ENCODE data around the gene NLRP6.
A peak's percentile ranks its signal among the peaks of the same experiment; 100 is the strongest.

The NLRP6 gene

DNA sequence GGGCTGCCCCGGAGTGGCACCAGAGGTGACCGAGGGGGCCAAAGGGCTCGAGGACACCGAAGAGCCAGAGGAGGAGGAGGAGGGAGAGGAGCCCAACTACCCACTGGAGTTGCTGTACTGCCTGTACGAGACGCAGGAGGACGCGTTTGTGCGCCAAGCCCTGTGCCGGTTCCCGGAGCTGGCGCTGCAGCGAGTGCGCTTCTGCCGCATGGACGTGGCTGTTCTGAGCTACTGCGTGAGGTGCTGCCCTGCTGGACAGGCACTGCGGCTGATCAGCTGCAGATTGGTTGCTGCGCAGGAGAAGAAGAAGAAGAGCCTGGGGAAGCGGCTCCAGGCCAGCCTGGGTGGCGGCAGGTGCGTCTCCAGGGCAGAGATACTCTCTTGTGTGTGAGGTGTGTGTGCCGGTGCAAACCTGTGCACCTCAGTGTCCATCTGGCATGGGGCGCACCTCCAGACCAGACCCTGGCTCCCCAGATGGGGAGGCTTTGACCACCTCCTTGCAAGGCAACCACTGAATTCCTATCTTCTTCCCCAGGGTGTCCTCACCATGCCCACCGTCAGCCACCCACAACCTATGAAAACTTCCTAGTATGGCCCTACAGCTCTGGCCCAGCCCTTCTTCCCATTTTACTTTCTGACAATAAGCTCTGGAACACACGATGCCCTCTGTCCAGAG, 3.4 kb downstream of the NLRP6 start:
- Histone ChIP-seq H3K36me3 (ENCODE audit: control insufficient read depth, insufficient read depth, low read length) (no peaks in the 10 kb centered on the region), H3K4me2 (ENCODE audit: low read length) (no peak overlapping the region), H3K79me1 (ENCODE audit: low read length) (no peaks in the 10 kb centered on the region), H2BK5ac (ENCODE audit: low read length) (no peak overlapping the region), H3K79me2 (ENCODE audit: control insufficient read depth, insufficient read depth, low read length) (no peaks in the 10 kb centered on the region), H2BK15ac (replicated peaks; ENCODE audit: low read depth) (no peak overlapping the region), H3K56ac (ENCODE audit: low read length) (no peak overlapping the region), H3K4me3 (ENCODE audit: low read length) (no peak overlapping the region), H2BK120ac (ENCODE audit: low read depth, low read length) (no peak overlapping the region), H3K27ac (ENCODE audit: low read depth, low read length) (no peak overlapping the region), H4K5ac (ENCODE audit: low read length) (no peak overlapping the region), H3K4ac (ENCODE audit: low read depth, low read length) (no peak overlapping the region), H4K8ac (ENCODE audit: low read depth, low read length) (no peak overlapping the region), H3K27me3 (ENCODE audit: insufficient read depth, low read length, poor library complexity) (no peaks in the 10 kb centered on the region), H2AK5ac (ENCODE audit: low read length) (no peak overlapping the region), H3K9ac (ENCODE audit: low read length) (no peak overlapping the region), H3K4me1 (ENCODE audit: control insufficient read depth, low read depth, low read length) (no peaks in the 10 kb centered on the region), H3K18ac (ENCODE audit: low read length) (no peak overlapping the region), H3K23ac (ENCODE audit: low read length) (no peak overlapping the region)
- no CpG with 5 or more reads among the region's 26 CpGs for WGBS (ENCODE audit: extremely low coverage, insufficient coverage, low lambda C conversion rate)
- no peak for DNase-seq

GRCh38 chr11:282171-282570, 4.0 kb downstream of the NLRP6 start:
- Histone ChIP-seq H3K9ac (ENCODE audit: low read length) (no peak overlapping the region), H2AK5ac (ENCODE audit: low read length) (no peak overlapping the region), H3K56ac (ENCODE audit: low read length) (no peak overlapping the region), H3K4ac (ENCODE audit: low read depth, low read length) (no peak overlapping the region), H2BK5ac (ENCODE audit: low read length) (no peak overlapping the region), H3K27me3 (ENCODE audit: insufficient read depth, low read length, poor library complexity) (no peaks in the 10 kb centered on the region), H4K8ac (ENCODE audit: low read depth, low read length) (no peak overlapping the region), H3K4me3 (ENCODE audit: low read length) (no peak overlapping the region), H2BK120ac (ENCODE audit: low read depth, low read length) (no peak overlapping the region), H3K18ac (ENCODE audit: low read length) (no peak overlapping the region), H3K27ac (ENCODE audit: low read depth, low read length) (no peak overlapping the region), H3K36me3 (ENCODE audit: control insufficient read depth, insufficient read depth, low read length) (no peaks in the 10 kb centered on the region), H4K5ac (ENCODE audit: low read length) (no peak overlapping the region), H3K4me2 (ENCODE audit: low read length) (no peak overlapping the region), H3K79me1 (ENCODE audit: low read length) (no peaks in the 10 kb centered on the region), H3K23ac (ENCODE audit: low read length) (no peak overlapping the region), H3K79me2 (ENCODE audit: control insufficient read depth, insufficient read depth, low read length) (no peaks in the 10 kb centered on the region), H3K4me1 (ENCODE audit: control insufficient read depth, low read depth, low read length) (no peaks in the 10 kb centered on the region), H2BK15ac (replicated peaks; ENCODE audit: low read depth) (no peak overlapping the region)
- no CpG with 5 or more reads among the region's 4 CpGs for WGBS (ENCODE audit: extremely low coverage, insufficient coverage, low lambda C conversion rate)
- DNase-seq: no peak

DNA sequence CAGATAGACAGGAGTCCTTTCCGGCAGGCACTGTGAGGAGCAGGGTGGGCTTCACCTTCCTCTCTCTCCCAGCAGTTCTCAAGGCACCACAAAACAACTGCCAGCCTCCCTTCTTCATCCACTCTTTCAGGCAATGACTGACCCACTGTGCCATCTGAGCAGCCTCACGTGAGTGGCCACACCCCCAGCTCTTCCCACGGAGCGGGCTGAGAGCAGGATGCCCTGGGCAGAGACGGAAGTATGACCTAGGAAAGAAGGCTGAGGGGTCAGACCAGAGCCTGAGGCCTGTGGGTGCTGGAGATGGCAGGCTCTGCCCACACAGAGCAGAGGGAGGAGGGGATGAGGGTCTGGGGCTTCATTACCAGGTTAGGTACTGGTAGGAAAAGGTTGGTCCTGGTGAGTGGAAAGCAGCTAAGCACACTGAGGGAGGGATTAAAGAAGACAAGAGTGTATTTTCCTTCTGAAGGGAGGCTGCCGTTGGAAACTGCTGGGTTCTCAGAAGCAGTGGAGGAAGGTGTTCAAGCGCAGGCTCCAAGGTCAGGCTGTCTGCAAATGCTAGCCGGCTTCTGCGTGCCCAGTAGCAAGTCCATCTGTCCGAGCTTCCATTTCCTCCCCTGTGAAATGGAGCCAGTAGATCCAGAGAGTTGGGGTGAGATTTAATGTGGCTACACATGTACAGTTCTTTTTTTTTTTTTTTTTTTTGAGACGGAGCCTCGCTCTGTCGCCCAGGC, 4.6 kb downstream of the NLRP6 start:
- DNase-seq: no peak
- Histone ChIP-seq H3K56ac (ENCODE audit: low read length) (peak overlapping the region; percentile 1), H4K8ac (ENCODE audit: low read depth, low read length) (no peak overlapping the region), H3K9ac (ENCODE audit: low read length) (no peak overlapping the region), H2BK5ac (ENCODE audit: low read length) (no peak overlapping the region), H3K18ac (ENCODE audit: low read length) (no peak overlapping the region), H3K27ac (ENCODE audit: low read depth, low read length) (no peak overlapping the region), H3K4me2 (ENCODE audit: low read length) (no peak overlapping the region), H3K36me3 (ENCODE audit: control insufficient read depth, insufficient read depth, low read length) (no peaks in the 10 kb centered on the region), H3K23ac (ENCODE audit: low read length) (no peak overlapping the region), H3K79me1 (ENCODE audit: low read length) (no peaks in the 10 kb centered on the region), H3K4me1 (ENCODE audit: control insufficient read depth, low read depth, low read length) (peaks cover under 1% of the 10 kb centered on the region), H2BK120ac (ENCODE audit: low read depth, low read length) (no peak overlapping the region), H4K5ac (ENCODE audit: low read length) (no peak overlapping the region), H3K79me2 (ENCODE audit: control insufficient read depth, insufficient read depth, low read length) (no peaks in the 10 kb centered on the region), H3K27me3 (ENCODE audit: insufficient read depth, low read length, poor library complexity) (no peaks in the 10 kb centered on the region), H2BK15ac (replicated peaks; ENCODE audit: low read depth) (no peak overlapping the region), H3K4ac (ENCODE audit: low read depth, low read length) (no peak overlapping the region), H2AK5ac (ENCODE audit: low read length) (no peak overlapping the region), H3K4me3 (ENCODE audit: low read length) (no peak overlapping the region)
- WGBS (ENCODE audit: extremely low coverage, insufficient coverage, low lambda C conversion rate): no CpG with 5 or more reads among the region's 13 CpGs

GRCh38 chr11:283405-284104, 5.3 kb downstream of the NLRP6 start:
- no CpG with 5 or more reads among the region's 23 CpGs for WGBS (ENCODE audit: extremely low coverage, insufficient coverage, low lambda C conversion rate)
- no peak overlapping the region for H3K27ac ChIP-seq (ENCODE audit: low read depth, low read length)
- no peak overlapping the region for H3K56ac ChIP-seq (ENCODE audit: low read length)
- no peak overlapping the region for H3K23ac ChIP-seq (ENCODE audit: low read length)
- no peak overlapping the region for H4K8ac ChIP-seq (ENCODE audit: low read depth, low read length)
- H2BK120ac ChIP-seq (ENCODE audit: low read depth, low read length): no peak overlapping the region
- DNase-seq: no peak
- H3K9ac ChIP-seq (ENCODE audit: low read length): no peak overlapping the region
- H2BK5ac ChIP-seq (ENCODE audit: low read length): no peak overlapping the region
- no peak overlapping the region for H3K18ac ChIP-seq (ENCODE audit: low read length)
- no peak overlapping the region for H3K4me3 ChIP-seq (ENCODE audit: low read length)
- no peak overlapping the region for H2BK15ac ChIP-seq (replicated peaks; ENCODE audit: low read depth)
- no peak overlapping the region for H4K5ac ChIP-seq (ENCODE audit: low read length)
- no peak overlapping the region for H2AK5ac ChIP-seq (ENCODE audit: low read length)
- H3K4ac ChIP-seq (ENCODE audit: low read depth, low read length): no peak overlapping the region
- no peaks in the 10 kb centered on the region for H3K27me3 ChIP-seq (ENCODE audit: insufficient read depth, low read length, poor library complexity)
- no peaks in the 10 kb centered on the region for H3K79me2 ChIP-seq (ENCODE audit: control insufficient read depth, insufficient read depth, low read length)
- H3K4me1 ChIP-seq (ENCODE audit: control insufficient read depth, low read depth, low read length): peaks cover 2% of the 10 kb centered on the region
- H3K79me1 ChIP-seq (ENCODE audit: low read length): no peaks in the 10 kb centered on the region
- H3K4me2 ChIP-seq (ENCODE audit: low read length): no peak overlapping the region
- no peaks in the 10 kb centered on the region for H3K36me3 ChIP-seq (ENCODE audit: control insufficient read depth, insufficient read depth, low read length)

DNA sequence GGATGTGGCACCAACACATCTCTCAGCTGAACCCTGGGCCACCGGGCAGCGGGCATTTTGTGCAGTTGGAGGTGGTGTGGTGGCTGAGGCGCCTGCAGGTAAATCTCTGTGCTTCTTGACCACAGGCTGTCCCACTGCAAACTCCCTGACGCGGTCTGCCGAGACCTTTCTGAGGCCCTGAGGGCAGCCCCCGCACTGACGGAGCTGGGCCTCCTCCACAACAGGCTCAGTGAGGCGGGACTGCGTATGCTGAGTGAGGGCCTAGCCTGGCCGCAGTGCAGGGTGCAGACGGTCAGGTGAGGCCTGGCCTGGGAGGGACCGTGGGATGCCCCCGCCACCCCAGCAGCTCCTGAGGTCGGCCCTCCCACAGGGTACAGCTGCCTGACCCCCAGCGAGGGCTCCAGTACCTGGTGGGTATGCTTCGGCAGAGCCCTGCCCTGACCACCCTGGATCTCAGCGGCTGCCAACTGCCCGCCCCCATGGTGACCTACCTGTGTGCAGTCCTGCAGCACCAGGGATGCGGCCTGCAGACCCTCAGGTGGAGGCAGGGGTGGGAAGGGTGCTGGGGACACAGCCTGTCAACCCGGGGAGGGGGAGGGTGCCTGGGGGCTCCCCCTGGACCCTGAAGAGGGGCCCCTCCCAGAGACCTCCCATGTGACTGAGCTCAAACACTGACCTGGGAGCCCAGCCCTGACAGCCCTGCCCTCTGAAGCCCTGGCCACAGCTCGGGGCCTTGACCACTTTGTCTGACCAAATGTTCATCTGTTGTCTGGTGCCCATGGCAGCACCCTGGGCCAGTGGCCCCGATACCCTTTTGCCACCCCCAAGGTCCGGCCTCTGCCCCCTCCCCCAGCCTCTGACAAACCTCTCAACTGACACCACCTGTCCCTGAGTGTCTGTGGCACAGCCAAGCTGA, 6.2 kb downstream of the NLRP6 start:
- Histone ChIP-seq H3K27ac (ENCODE audit: low read depth, low read length) (no peak overlapping the region), H3K4me2 (ENCODE audit: low read length) (no peak overlapping the region), H4K8ac (ENCODE audit: low read depth, low read length) (no peak overlapping the region), H3K4ac (ENCODE audit: low read depth, low read length) (no peak overlapping the region), H3K18ac (ENCODE audit: low read length) (no peak overlapping the region), H2BK5ac (ENCODE audit: low read length) (no peak overlapping the region), H3K36me3 (ENCODE audit: control insufficient read depth, insufficient read depth, low read length) (no peaks in the 10 kb centered on the region), H3K4me3 (ENCODE audit: low read length) (no peak overlapping the region), H3K79me2 (ENCODE audit: control insufficient read depth, insufficient read depth, low read length) (no peaks in the 10 kb centered on the region), H2BK120ac (ENCODE audit: low read depth, low read length) (no peak overlapping the region), H3K27me3 (ENCODE audit: insufficient read depth, low read length, poor library complexity) (no peaks in the 10 kb centered on the region), H4K5ac (ENCODE audit: low read length) (no peak overlapping the region), H3K56ac (ENCODE audit: low read length) (peak overlapping the region; percentile 31), H3K79me1 (ENCODE audit: low read length) (no peaks in the 10 kb centered on the region), H3K23ac (ENCODE audit: low read length) (no peak overlapping the region), H3K9ac (ENCODE audit: low read length) (no peak overlapping the region), H2BK15ac (replicated peaks; ENCODE audit: low read depth) (no peak overlapping the region), H2AK5ac (ENCODE audit: low read length) (no peak overlapping the region), H3K4me1 (ENCODE audit: control insufficient read depth, low read depth, low read length) (peaks cover 2% of the 10 kb centered on the region)
- DNase-seq: no peak
- WGBS (ENCODE audit: extremely low coverage, insufficient coverage, low lambda C conversion rate): no CpG with 5 or more reads among the region's 24 CpGs

Measured in mesendoderm (in vitro differentiated cells).